Activated CD8-positive, alpha-beta memory T cell treated with anti-CD3 and anti-CD28 coated beads, Interleukin-2, amount 50 U/mL, for 4 hours (primary cell): ENCODE results near the gene FIGN.

ENCODE experiments used
- DNase-seq: peaks from one replicate; pipeline ENCODE4 v3.0.0-alpha.2; 2020

Gene FIGN

GRCh38 chr2:163658556-163658955 is 77.3 kb downstream of the FIGN start:
- DNase-seq: no peak

GRCh38 chr2:163657281-163657656 is 78.5 kb downstream of the FIGN start:
- no peak for DNase-seq

- DNase-seq: no peak
Observed at GRCh38 chr2:163656622-163657280, 79.1 kb downstream of the FIGN start.

- no peak for DNase-seq
Observed at GRCh38 chr2:163655667-163656066, 80.1 kb downstream of the FIGN start.

- no peak for DNase-seq
Observed at GRCh38 chr2:163652751-163653150, 83.1 kb downstream of the FIGN start.

DNA sequence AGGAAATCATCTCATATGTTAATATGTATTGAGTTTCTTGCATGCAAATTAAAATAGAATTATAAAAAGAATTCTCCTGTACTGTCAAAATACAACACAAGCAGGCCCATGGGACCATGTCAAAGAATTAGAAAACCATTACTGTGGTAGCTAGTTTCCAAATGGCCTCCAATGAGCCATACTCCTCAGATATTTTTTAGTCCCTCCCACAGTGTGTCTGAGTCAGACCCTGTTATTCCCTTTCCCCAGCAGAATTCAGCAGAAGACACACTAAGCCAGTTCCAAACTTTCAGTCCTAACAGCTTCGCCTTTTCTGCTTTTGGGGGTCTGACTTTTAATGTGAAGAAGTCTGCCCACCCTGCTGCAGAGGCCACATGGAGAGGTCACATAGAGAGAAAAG is 86.7 kb downstream of the FIGN start:
- no peak for DNase-seq

- DNase-seq: no peak
Observed at GRCh38 chr2:163647300-163647699, 88.5 kb downstream of the FIGN start.

GRCh38 chr2:163646687-163647086 is 89.1 kb downstream of the FIGN start:
- no peak for DNase-seq

GRCh38 chr2:163644238-163644637 is 91.6 kb downstream of the FIGN start:
- DNase-seq: no peak

- DNase-seq: no peak
Observed at GRCh38 chr2:163641986-163642385, 93.8 kb downstream of the FIGN start.

GRCh38 chr2:163640542-163641193 is 95.1 kb downstream of the FIGN start:
- no peak for DNase-seq

DNA sequence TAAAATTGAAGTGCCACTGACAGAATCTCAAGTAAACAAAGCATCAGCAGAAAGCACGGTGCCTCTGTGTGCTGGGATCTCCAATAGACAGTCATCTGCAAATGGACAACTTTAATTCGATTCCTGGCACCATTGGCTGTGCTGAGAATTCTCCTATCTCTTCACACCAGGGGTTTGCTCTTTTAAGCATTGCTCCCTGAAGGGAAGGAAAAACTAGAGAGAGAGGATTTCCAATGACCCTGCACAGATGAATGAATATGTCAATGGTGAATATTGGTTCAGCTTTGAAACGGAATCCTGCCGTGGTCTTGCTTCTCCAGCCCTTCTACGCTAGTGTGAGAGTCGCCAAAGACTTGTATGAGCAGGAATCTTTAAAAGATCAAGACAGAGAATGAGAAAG is 97.9 kb downstream of the FIGN start:
- no peak for DNase-seq

DNA sequence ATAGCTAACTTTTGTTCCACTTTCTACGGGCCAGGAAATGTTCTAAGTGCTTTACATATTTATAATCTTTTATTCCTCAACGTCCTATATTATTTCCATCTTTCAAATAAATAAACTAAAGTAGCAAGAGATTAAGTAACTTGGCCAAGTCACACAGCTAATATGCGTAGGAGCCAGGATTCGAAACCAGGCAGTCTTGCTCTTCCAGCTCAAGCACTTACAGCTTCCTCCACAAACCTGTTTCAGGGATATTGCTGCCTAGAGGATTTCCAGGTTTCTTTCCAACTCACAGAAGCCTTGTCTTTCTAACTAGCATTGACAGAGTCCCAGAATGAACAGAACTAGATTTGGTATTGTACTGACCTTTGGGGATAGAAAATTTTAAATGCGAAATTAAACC is 102.5 kb downstream of the FIGN start:
- no peak for DNase-seq

- no peak for DNase-seq
Observed at GRCh38 chr2:163630836-163631235, 105.0 kb downstream of the FIGN start.

DNA sequence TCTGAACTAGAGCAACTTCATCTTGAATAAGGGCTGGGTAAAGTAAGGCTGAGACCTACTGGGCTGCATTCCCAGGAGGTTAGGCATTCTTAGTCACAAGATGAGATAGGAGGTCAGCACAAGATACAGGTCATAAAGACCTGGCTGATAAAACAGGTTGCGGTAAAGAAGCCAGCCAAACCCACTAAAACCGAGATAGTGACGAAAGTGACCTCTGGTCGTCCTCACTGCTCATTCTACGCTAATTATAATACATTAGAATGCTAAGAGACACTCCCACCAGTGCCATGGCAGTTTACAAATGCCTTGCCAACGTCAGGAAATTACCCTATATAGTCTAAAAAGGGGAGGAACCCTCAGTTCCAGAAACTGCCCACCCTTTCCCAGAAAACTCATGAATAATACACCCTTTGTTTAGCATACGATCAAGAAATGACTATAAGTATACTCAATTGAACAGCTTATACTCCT is 109.1 kb downstream of the FIGN start:
- no peak for DNase-seq

DNA sequence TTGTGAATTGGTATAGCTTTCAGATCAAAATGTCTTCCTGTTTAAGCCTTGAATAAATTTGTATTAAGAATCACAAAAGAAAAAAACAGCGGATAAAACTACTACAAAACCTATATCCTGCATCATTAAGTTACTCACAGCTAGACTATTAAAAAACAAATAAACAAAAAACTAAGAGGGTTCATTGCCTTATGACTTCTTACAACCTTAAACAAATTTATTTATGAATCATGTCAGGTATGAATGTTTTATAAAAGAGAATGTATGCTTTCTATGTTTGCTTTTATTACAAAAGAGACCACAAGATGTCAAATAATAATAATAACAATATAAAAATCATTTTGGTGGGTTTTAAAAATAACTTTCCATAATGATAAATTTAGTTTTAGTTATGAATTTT is 109.6 kb downstream of the FIGN start:
- no peak for DNase-seq

- DNase-seq: no peak
Observed at GRCh38 chr2:163625632-163626031, 110.2 kb downstream of the FIGN start.

- DNase-seq: no peak
Observed at GRCh38 chr2:163621445-163622004, 114.3 kb downstream of the FIGN start.

DNA sequence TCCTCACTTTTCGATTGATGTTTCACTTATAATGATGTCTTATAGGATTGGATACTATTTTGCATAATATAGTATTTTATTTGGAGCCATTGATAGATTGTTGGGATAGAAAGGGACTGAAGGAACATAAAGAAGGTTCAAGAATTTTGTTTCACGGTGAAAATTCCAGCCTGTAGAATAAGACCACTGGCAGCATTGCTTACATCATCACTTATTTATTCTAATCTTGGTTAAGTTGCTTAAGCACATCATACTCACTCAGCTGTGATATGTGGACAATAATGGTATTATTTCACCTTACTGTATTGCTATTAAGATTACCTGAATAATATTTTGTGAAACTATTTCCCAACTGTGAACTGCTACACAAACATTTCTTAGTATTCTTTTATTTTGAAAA is 118.3 kb downstream of the FIGN start:
- DNase-seq: no peak

GRCh38 chr2:163613266-163613731 is 122.5 kb downstream of the FIGN start:
- no peak for DNase-seq

GRCh38 chr2:163612332-163612731 is 123.5 kb downstream of the FIGN start:
- no peak for DNase-seq

- DNase-seq: no peak
Observed at GRCh38 chr2:163611557-163611906, 124.3 kb downstream of the FIGN start.

GRCh38 chr2:163610817-163611556 is 124.8 kb downstream of the FIGN start:
- DNase-seq: no peak

- DNase-seq: no peak
Observed at GRCh38 chr2:163607630-163608029, 128.2 kb downstream of the FIGN start.
